Esophagus (tissue), 2 donors: Measurements from ENCODE around the gene SHROOM2. TPM values are rescaled to one million over a fixed set of nuclear protein-coding genes. Genes with fewer than 3 reads are reported as not detected.

Source experiments
- H3K27ac ChIP-seq, 2 donors: one replicate each; pipeline ENCODE4 v1.5.1; 2013; ENCODE audit warnings: low read depth in 2 of 2, mild to moderate bottlenecking in 2 of 2, inconsistent platforms in 1 of 2, low read length in 1 of 2, moderate library complexity in 1 of 2
- H3K27me3 ChIP-seq, 2 donors: one replicate each; pipeline ENCODE4 v1.6.1; 2013; ENCODE audit warnings: low read length in 2 of 2, control low read depth in 1 of 2, mild to moderate bottlenecking in 1 of 2; ENCODE audit not compliant: insufficient read depth in 2 of 2, control insufficient read depth in 1 of 2
- H3K36me3 ChIP-seq, 2 donors: one replicate each; pipeline ENCODE4 v1.6.1; 2013; ENCODE audit warnings: low read length in 1 of 2; ENCODE audit not compliant: control insufficient read depth in 2 of 2, insufficient read depth in 2 of 2
- H3K4me1 ChIP-seq, 2 donors: one replicate each; pipeline ENCODE4 v1.6.1; 2013; ENCODE audit warnings: low read length in 1 of 2; ENCODE audit not compliant: control insufficient read depth in 2 of 2, insufficient read depth in 2 of 2
- H3K4me3 ChIP-seq, 2 donors: one replicate each; pipeline ENCODE4 v1.5.1; 2013; ENCODE audit warnings: low read length in 2 of 2, mild to moderate bottlenecking in 2 of 2, low read depth in 1 of 2, moderate library complexity in 1 of 2
- H3K9me3 ChIP-seq, 2 donors: one replicate each; pipeline ENCODE4 v1.6.1; 2013; ENCODE audit warnings: mild to moderate bottlenecking in 2 of 2, low read depth in 1 of 2, low read length in 1 of 2, moderate library complexity in 1 of 2; ENCODE audit not compliant: control insufficient read depth in 2 of 2, insufficient read depth in 1 of 2
- WGBS, 2 donors: extraction: QIAGEN DNeasy Blood & Tissue Kit; methylation state at CpG; one replicate each; pipeline ENCODE4 v1.1.7; 2013; 5-methylcytosine and 5-hydroxymethylcytosine counted together
- polyA plus RNA-seq, 2 donors: library from polyadenylated mRNA; stranded (reverse); fragments of 200-250 nt; gene quantifications; one replicate each; pipeline ENCODE4 v1.2.3, GENCODE V29; 2013
- donor health status: healthy with polysubstance abuse.
- donor health status: Bipolar disorder and iron deficiency.

The SHROOM2 gene
- polyA plus RNA-seq, 2 donors = 3.3 to 3.8 TPM

GRCh38 chrX:9825966-9826365 lies 39.7 kb downstream of the SHROOM2 start:
- Histone ChIP-seq H3K27ac (no peak overlapping the region), H3K9me3 (no peaks in the 10 kb centered on the region), H3K36me3 (no peaks in the 10 kb centered on the region), H3K27me3 (no peaks in the 10 kb centered on the region), H3K4me3 (no peak overlapping the region), H3K4me1 (peaks cover 0 to 5% of the 10 kb centered on the region in 2 donors)
- 96% methylated on average over 8 of the region's 8 CpGs for WGBS, 2 donors

DNA sequence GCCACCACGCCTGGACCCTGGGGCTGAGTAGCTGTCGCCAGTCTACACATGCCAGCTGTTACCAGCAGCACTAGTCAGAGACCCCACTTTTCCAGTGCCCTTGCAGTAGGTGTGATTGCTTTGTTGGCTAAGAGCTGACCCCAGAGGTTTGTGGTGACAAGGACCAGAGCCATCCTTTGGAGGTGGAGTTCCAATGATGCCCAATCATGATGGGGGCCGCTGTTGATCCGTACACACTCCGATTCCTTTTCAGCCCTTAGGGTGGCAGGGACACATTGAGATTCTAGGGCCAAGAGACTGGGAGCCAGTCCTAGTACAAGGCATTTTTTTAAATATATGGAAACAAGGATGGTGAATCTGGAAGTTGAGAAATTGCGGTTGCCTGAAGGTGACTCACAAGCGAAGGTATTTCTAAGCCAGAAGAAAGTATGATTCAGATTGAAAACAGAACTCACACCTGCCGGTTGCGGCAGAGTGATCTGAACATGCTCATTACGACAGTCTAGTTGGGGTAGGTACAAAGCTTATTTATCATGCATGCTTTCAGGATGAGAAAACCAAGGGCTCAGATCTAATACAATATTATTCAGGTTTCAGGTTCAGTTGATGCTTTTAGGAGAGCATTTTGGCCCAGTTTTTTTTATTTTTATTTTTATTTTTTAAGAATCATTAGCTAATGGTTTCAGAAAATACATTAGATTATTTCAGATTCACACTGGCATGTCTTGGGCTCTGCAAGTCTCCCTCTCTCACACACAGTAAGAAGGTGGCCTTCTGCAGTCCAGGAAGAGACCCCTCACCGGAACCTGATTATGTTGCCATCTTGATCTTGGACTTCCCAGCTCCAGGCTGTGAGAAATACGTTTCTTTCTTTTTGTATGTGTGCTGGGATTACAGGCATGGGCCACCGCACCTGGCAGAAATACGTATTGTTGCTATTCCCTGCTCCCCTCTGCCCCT lies 43.4 kb downstream of the SHROOM2 start:
- H3K9me3 ChIP-seq = no peaks in the 10 kb centered on the region
- H3K4me1 ChIP-seq = peaks cover 0 to 5% of the 10 kb centered on the region in 2 donors
- H3K36me3 ChIP-seq = no peaks in the 10 kb centered on the region
- peak overlapping the region; percentile 47 to 59 for H3K27ac ChIP-seq
- 57 to 76% methylated on average over 14 of the region's 14 CpGs for WGBS, 2 donors
- no peak overlapping the region for H3K4me3 ChIP-seq
- H3K27me3 ChIP-seq = no peaks in the 10 kb centered on the region

GRCh38 chrX:9832811-9833210 lies 46.6 kb downstream of the SHROOM2 start:
- Histone ChIP-seq H3K4me1 (peaks cover 0 to 5% of the 10 kb centered on the region in 2 donors), H3K9me3 (no peaks in the 10 kb centered on the region), H3K27me3 (no peaks in the 10 kb centered on the region), H3K4me3 (no peak overlapping the region), H3K36me3 (no peaks in the 10 kb centered on the region), H3K27ac (no peak overlapping the region)
- 68 to 77% methylated on average over 6 of the region's 6 CpGs for WGBS, 2 donors

GRCh38 chrX:9835585-9836210 lies 49.5 kb downstream of the SHROOM2 start:
- Histone ChIP-seq H3K27ac (no peak overlapping the region), H3K4me3 (no peak overlapping the region), H3K9me3 (no peaks in the 10 kb centered on the region), H3K27me3 (no peaks in the 10 kb centered on the region), H3K36me3 (no peaks in the 10 kb centered on the region), H3K4me1 (no peaks in the 10 kb centered on the region)
- 63 to 65% methylated on average over 11 of the region's 11 CpGs for WGBS, 2 donors

DNA sequence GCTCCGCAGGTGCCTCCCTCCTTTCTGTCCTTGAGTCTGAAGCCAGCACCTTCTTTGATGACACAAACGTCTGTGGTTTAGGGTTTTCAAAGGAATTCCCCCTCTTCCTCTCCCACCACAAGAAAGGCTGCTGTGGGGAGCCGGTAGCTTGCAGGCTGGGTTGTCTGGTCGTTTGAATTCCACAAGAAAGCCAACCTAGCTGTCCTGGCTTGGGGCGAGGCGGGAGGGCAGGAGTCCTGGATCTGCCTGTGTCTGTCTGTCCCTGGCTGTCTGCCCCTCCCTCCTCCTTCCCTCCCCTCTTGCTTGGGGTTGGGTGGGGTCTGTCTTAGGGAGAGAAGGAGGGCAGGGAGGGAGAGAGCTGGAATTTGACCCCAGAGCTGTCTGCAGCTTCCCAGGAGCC lies 56.3 kb downstream of the SHROOM2 start:
- Histone ChIP-seq H3K4me3 (no peak overlapping the region), H3K27ac (no peak overlapping the region), H3K36me3 (no peaks in the 10 kb centered on the region), H3K4me1 (peaks cover 0 to 4% of the 10 kb centered on the region in 2 donors), H3K27me3 (no peaks in the 10 kb centered on the region), H3K9me3 (peaks cover 0 to 3% of the 10 kb centered on the region in 2 donors)
- WGBS, 2 donors = 46 to 50% methylated on average over 6 of the region's 6 CpGs

GRCh38 chrX:9844936-9845577 lies 58.8 kb downstream of the SHROOM2 start:
- H3K4me3 ChIP-seq = no peak overlapping the region
- peaks cover 0 to 4% of the 10 kb centered on the region in 2 donors for H3K4me1 ChIP-seq
- H3K9me3 ChIP-seq = peaks cover 0 to 5% of the 10 kb centered on the region in 2 donors
- H3K36me3 ChIP-seq = no peaks in the 10 kb centered on the region
- H3K27ac ChIP-seq = no peak overlapping the region
- WGBS, 2 donors = 76 to 79% methylated on average over 7 of the region's 7 CpGs
- H3K27me3 ChIP-seq = no peaks in the 10 kb centered on the region

DNA sequence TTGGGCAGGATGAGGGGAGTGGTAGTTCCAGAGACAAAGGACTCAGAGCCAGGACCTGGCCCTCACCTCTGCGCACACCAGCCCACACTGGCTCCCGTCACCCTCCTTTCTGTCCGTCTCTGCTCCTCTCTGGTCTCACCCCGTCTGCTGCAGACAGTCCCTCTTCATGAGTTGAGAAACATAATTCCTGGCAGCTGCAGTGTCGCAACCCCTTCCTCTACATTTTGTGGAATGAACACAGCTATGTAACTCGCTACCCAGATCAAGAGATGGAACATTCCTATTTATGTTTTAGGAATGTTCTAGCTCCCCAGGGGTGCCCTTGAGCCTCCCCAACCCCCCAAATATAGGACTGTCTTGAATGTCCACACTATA lies 59.3 kb downstream of the SHROOM2 start:
- no peak overlapping the region for H3K27ac ChIP-seq
- 82 to 87% methylated on average over 6 of the region's 6 CpGs for WGBS, 2 donors
- peaks cover 0 to 4% of the 10 kb centered on the region in 2 donors for H3K4me1 ChIP-seq
- peaks cover 0 to 5% of the 10 kb centered on the region in 2 donors for H3K9me3 ChIP-seq
- no peaks in the 10 kb centered on the region for H3K27me3 ChIP-seq
- H3K36me3 ChIP-seq = no peaks in the 10 kb centered on the region
- no peak overlapping the region for H3K4me3 ChIP-seq

DNA sequence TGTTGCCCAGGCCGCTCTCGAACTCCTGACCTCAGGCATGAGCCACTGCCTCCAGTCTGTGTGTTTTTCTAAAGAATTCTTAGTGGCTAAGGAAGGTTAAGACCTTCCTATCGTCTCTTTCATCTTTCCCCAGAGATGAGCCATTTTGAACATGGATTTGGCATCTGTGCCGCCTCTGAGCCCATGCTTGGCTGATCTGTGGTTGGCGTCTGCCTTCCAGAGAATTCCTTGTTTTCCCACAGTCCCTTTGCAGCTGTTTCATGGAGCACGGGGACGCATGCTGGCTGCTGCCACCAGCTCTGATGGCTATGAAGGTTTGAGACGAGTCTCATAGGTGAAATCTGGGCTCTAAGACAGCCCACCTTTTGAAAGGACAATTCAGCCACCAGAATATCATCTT lies 60.4 kb downstream of the SHROOM2 start:
- Histone ChIP-seq H3K4me1 (peaks cover 0 to 4% of the 10 kb centered on the region in 2 donors), H3K36me3 (no peaks in the 10 kb centered on the region), H3K4me3 (no peak overlapping the region), H3K27me3 (no peaks in the 10 kb centered on the region), H3K27ac (no peak overlapping the region), H3K9me3 (peaks cover 0 to 5% of the 10 kb centered on the region in 2 donors)
- 89 to 91% methylated on average over 8 of the region's 8 CpGs for WGBS, 2 donors

GRCh38 chrX:9847071-9847470 lies 60.8 kb downstream of the SHROOM2 start:
- no peaks in the 10 kb centered on the region for H3K36me3 ChIP-seq
- no peak overlapping the region for H3K27ac ChIP-seq
- 75 to 84% methylated on average over 8 of the region's 8 CpGs for WGBS, 2 donors
- H3K9me3 ChIP-seq = peaks cover 0 to 5% of the 10 kb centered on the region in 2 donors
- H3K4me1 ChIP-seq = peaks cover 0 to 4% of the 10 kb centered on the region in 2 donors
- no peak overlapping the region for H3K4me3 ChIP-seq
- no peaks in the 10 kb centered on the region for H3K27me3 ChIP-seq
